ENCODE measurements around the gene ZFHX2. TPM values are rescaled to one million over a fixed set of nuclear protein-coding genes. Genes with fewer than 3 reads are reported as not detected.

Gene ZFHX2
- polyA plus RNA-seq, 1 donor, result 1.5 TPM

Other genes with a start within 250 kb of the ZFHX2 start
- gene PPP1R3E, start 248.9 kb downstream of the ZFHX2 start, polyA plus RNA-seq (ENCODE audit: insufficient read length), result 18.5 TPM
- gene BCL2L2, start 244.9 kb downstream of the ZFHX2 start, polyA plus RNA-seq (ENCODE audit: insufficient read length), result 30.9 TPM
- 114 TPM for gene PABPN1, start 230.3 kb downstream of the ZFHX2 start, polyA plus RNA-seq (ENCODE audit: insufficient read length)
- 23.3 TPM for gene SLC22A17, start 198.9 kb downstream of the ZFHX2 start, polyA plus RNA-seq (ENCODE audit: insufficient read length)
- gene EFS, start 186.6 kb downstream of the ZFHX2 start, polyA plus RNA-seq (ENCODE audit: insufficient read length), result 69.2 TPM
- gene IL25, start 179.0 kb downstream of the ZFHX2 start, polyA plus RNA-seq (ENCODE audit: insufficient read length), result not detected
- 1.4 TPM for gene CMTM5, start 174.7 kb downstream of the ZFHX2 start, polyA plus RNA-seq (ENCODE audit: insufficient read length)
- gene MYH6, start 143.5 kb downstream of the ZFHX2 start, polyA plus RNA-seq (ENCODE audit: insufficient read length), result 7.0 TPM
- gene MYH7, start 116.1 kb downstream of the ZFHX2 start, polyA plus RNA-seq (ENCODE audit: insufficient read length), result 932 TPM
- gene NGDN, start 82.1 kb downstream of the ZFHX2 start, polyA plus RNA-seq (ENCODE audit: insufficient read length), result 35.1 TPM
- gene THTPA, start 4.5 kb upstream of the ZFHX2 start, polyA plus RNA-seq (ENCODE audit: insufficient read length), result 12.8 TPM
- gene AP1G2, start 16.0 kb upstream of the ZFHX2 start, polyA plus RNA-seq (ENCODE audit: insufficient read length), result 15.3 TPM
- 0.66 TPM for gene JPH4, start 27.0 kb upstream of the ZFHX2 start, polyA plus RNA-seq (ENCODE audit: insufficient read length)
- 0.11 TPM for gene DHRS2, start 84.6 kb upstream of the ZFHX2 start, polyA plus RNA-seq (ENCODE audit: insufficient read length)